Endothelial cell of umbilical vein (primary cell): ENCODE measurements around the gene TNIK. TPM values are rescaled to one million over a fixed set of nuclear protein-coding genes. Genes with fewer than 3 reads are reported as not detected.
A peak's percentile ranks its signal among the peaks of the same experiment; 100 is the strongest.

Experiments
- BruUV-seq: library from RNA; stranded (reverse); fragments of 400-500 nt; replicated peaks from 2 replicates; lab custom pipeline; 2021; lab: Mats Ljungman, UMichigan
- CTCF ChIA-PET: fragments of 300-600, 350-600 bp; sonication (Branson Sonifier 250); formaldehyde crosslinking; loops from one replicate; lab custom pipeline; 2021; ENCODE audit warnings: antibody characterized with exemption, inconsistent platforms; lab: Charles Lee
- POLR2A ChIA-PET: fragments of 300-600, 350-600 bp; sonication (Branson Sonifier 250); formaldehyde crosslinking; loops from one replicate; lab custom pipeline; 2021; ENCODE audit warnings: antibody characterized with exemption, inconsistent platforms; lab: Charles Lee
- DNase-seq: peaks from one replicate; pipeline ENCODE4 v3.0.0-alpha.2; 2011; ENCODE audit warnings: low read depth, low spot score
- FAIRE-seq: peaks from 2 replicates; lab custom pipeline; 2011; peaks lifted over from hg19 to GRCh38; lab: Jason Lieb, UNC
- H2AFZ ChIP-seq: 2 replicates; pipeline ENCODE4 v1.6.0; 2012; ENCODE audit warnings: low read depth, low read length, control low read depth, inconsistent platforms
- H3K27ac ChIP-seq: 2 replicates; pipeline ENCODE4 v1.5.1; 2011; ENCODE audit warnings: low read depth, mild to moderate bottlenecking, control low read depth, low read length, moderate library complexity; ENCODE audit not compliant: insufficient read depth
- H3K27me3 ChIP-seq, 2 experiments: 2 replicates each; pipeline versions ENCODE4 v1.6.0 to v1.6.1; 2011; ENCODE audit warnings: low read length in 2 of 2, mixed read lengths in 1 of 2; ENCODE audit not compliant: control insufficient read depth in 2 of 2, insufficient read depth in 2 of 2
- H3K36me3 ChIP-seq, 2 experiments: 2 replicates in 1 of 2; 3 replicates in 1 of 2; pipeline ENCODE4 v1.5.1; 2011; ENCODE audit warnings: low read length in 2 of 2, mild to moderate bottlenecking in 1 of 2, moderate library complexity in 1 of 2; ENCODE audit not compliant: control insufficient read depth in 2 of 2, insufficient read depth in 2 of 2; ENCODE audit errors: extremely low read depth in 1 of 2
- H3K4me1 ChIP-seq: 3 replicates; pipeline ENCODE4 v1.5.1; 2011; ENCODE audit warnings: mild to moderate bottlenecking, low read length; ENCODE audit not compliant: control insufficient read depth, insufficient read depth; ENCODE audit errors: extremely low read depth
- H3K4me2 ChIP-seq: 2 replicates; pipeline ENCODE4 v1.6.1; 2011; ENCODE audit warnings: low read length, control low read depth, mixed read lengths; ENCODE audit not compliant: insufficient read depth
- H3K4me3 ChIP-seq, 3 experiments: fragments of 200-600 bp in 1 of 3; sonication (generic), shearing (Covaris generic) in 1 of 3; replicated peaks in 1 of 3; 2 replicates each; pipeline ENCODE4 v1.5.1; 2011 to 2016; ENCODE audit warnings: control low read depth in 3 of 3, low read length in 3 of 3, mild to moderate bottlenecking in 2 of 3, inconsistent platforms in 1 of 3, low read depth in 1 of 3, moderate library complexity in 1 of 3; ENCODE audit not compliant: insufficient read depth in 1 of 3
- H3K79me2 ChIP-seq: 2 replicates; pipeline ENCODE4 v1.6.0; 2012; ENCODE audit warnings: low read length, inconsistent platforms; ENCODE audit not compliant: control insufficient read depth, insufficient read depth
- H3K9ac ChIP-seq: replicated peaks from 2 replicates; pipeline ENCODE3; 2011; ENCODE audit warnings: low read length, control low read depth; ENCODE audit not compliant: insufficient read depth; ENCODE audit errors: extremely low read depth
- H3K9me1 ChIP-seq: replicated peaks from 3 replicates; pipeline ENCODE4 v1.6.0; 2011; ENCODE audit warnings: mild to moderate bottlenecking, low read length; ENCODE audit not compliant: control insufficient read depth, insufficient read depth; ENCODE audit errors: extremely low read depth
- H3K9me3 ChIP-seq: replicated peaks from 2 replicates; pipeline ENCODE4 v1.5.1; 2012; ENCODE audit warnings: low read length, inconsistent platforms; ENCODE audit not compliant: control insufficient read depth, insufficient read depth
- H4K20me1 ChIP-seq: replicated peaks from 2 replicates; pipeline ENCODE3; 2011; ENCODE audit warnings: mild to moderate bottlenecking, low read length; ENCODE audit not compliant: control insufficient read depth, insufficient read depth; ENCODE audit errors: extremely low read depth
- EZH2 ChIP-seq: IDR thresholded peaks from 2 replicates; pipeline ENCODE4 v1.6.1; 2012; ENCODE audit warnings: borderline replicate concordance, low read depth, mild to moderate bottlenecking, moderate library complexity, low read length, inconsistent platforms; ENCODE audit not compliant: severe bottlenecking
- FOS ChIP-seq: IDR thresholded peaks from 2 replicates; pipeline ENCODE4 v1.6.1; 2011; ENCODE audit warnings: mild to moderate bottlenecking, low read length, moderate library complexity, borderline replicate concordance; ENCODE audit not compliant: insufficient read depth
- GATA2 ChIP-seq: IDR thresholded peaks from 2 replicates; pipeline ENCODE4 v1.7.0; 2011; ENCODE audit warnings: low read depth, mild to moderate bottlenecking, moderate library complexity, mixed read lengths, low read length; ENCODE audit not compliant: insufficient read length, insufficient read depth
- JUN ChIP-seq: IDR thresholded peaks from 2 replicates; pipeline ENCODE4 v1.6.1; 2011; ENCODE audit warnings: borderline replicate concordance, low read depth; ENCODE audit not compliant: insufficient read length, insufficient read depth
- MYC ChIP-seq: IDR thresholded peaks from one replicate; pipeline ENCODE4 v1.6.1; 2011; ENCODE audit warnings: mild to moderate bottlenecking, low read depth, low read length
- POLR2A ChIP-seq: IDR thresholded peaks from 2 replicates; pipeline ENCODE4 v1.6.1; 2012; ENCODE audit warnings: low read depth, mild to moderate bottlenecking, control low read depth, low read length
- POLR2AphosphoS5 ChIP-seq: IDR thresholded peaks from 2 replicates; pipeline ENCODE4 v1.6.1; 2012; ENCODE audit warnings: low read depth, mild to moderate bottlenecking, control low read depth, low read length, moderate library complexity; ENCODE audit not compliant: insufficient read depth
- dilution Hi-C: fragments of 300-500 bp; cut with MboI; formaldehyde crosslinking; loops from one replicate; pipeline ENCODE4 v1.15.0; 2019; ENCODE audit warnings: low sequenced_read_pairs; ENCODE audit not compliant: extremely low pct_ligation_motif_present
- intact Hi-C: fragments of 100-400 bp; cut with micrococcal nuclease; formaldehyde crosslinking; loops from one replicate; pipeline ENCODE4 v1.10.0; 2022
- polyA plus RNA-seq, 4 experiments: library from polyadenylated mRNA; depleted of rRNA in 3 of 4; stranded (reverse) in 3 of 4; unstranded in 1 of 4; fragments of >200 nt; gene quantifications; 2 replicates each; pipeline versions ENCODE4 v1.2.1 to v1.2.3, GENCODE V29; 2011 to 2012; ENCODE audit warnings: missing spikeins in 1 of 4
- total RNA-seq: library from RNA; stranded (reverse); gene quantifications from 2 replicates; pipeline ENCODE4 v1.2.3, GENCODE V29; 2021
- TF ChIP-seq, protein P1 (sequence below): IDR thresholded peaks from 2 replicates; pipeline ENCODE4 v1.6.1; 2011; ENCODE audit not compliant: insufficient read depth, insufficient read length
- TF ChIP-seq, protein P2 (sequence below), 2 donors: IDR thresholded peaks; 1 replicate in 1 of 2; 2 replicates in 1 of 2; pipeline ENCODE4 v1.5.1; 2011; ENCODE audit warnings: low read length in 2 of 2, mild to moderate bottlenecking in 2 of 2, moderate library complexity in 2 of 2, control low read depth in 1 of 2, inconsistent platforms in 1 of 2, low read depth in 1 of 2; ENCODE audit not compliant: insufficient read depth in 1 of 2; ENCODE audit errors: extremely low read depth in 1 of 2

Gene TNIK
- total and polyA plus RNA-seq, 2 donors (not counting 3 experiments of a cell fraction or from before 2014, with no cell fraction given) = 10.9 to 39.7 TPM

- peak overlapping the region; percentile 19 for H2AFZ ChIP-seq
- ChIA-PET CTCF (interaction anchor here (0.6 to 1.7 kb wide), 7 partner anchors 11 to 197 kb away, joined by 3 to 8 read pairs (median 3); no protein-coding TSS in a partner anchor), POLR2A (no interaction called here)
- no TSS peak for BruUV-seq
- no peaks in the 10 kb centered on the region for H3K27me3 ChIP-seq
- peaks cover 7 to 8% of the 10 kb centered on the region in 2 experiments for H3K36me3 ChIP-seq
- TF ChIP-seq, protein P1, sequence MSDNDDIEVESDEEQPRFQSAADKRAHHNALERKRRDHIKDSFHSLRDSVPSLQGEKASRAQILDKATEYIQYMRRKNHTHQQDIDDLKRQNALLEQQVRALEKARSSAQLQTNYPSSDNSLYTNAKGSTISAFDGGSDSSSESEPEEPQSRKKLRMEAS = no peak
- TF ChIP-seq FOS (no peak), GATA2 (no peak), MYC (no peak), POLR2A (no peak), JUN (no peak), POLR2AphosphoS5 (no peak), EZH2 (no peak)
- TF ChIP-seq, protein P2, sequence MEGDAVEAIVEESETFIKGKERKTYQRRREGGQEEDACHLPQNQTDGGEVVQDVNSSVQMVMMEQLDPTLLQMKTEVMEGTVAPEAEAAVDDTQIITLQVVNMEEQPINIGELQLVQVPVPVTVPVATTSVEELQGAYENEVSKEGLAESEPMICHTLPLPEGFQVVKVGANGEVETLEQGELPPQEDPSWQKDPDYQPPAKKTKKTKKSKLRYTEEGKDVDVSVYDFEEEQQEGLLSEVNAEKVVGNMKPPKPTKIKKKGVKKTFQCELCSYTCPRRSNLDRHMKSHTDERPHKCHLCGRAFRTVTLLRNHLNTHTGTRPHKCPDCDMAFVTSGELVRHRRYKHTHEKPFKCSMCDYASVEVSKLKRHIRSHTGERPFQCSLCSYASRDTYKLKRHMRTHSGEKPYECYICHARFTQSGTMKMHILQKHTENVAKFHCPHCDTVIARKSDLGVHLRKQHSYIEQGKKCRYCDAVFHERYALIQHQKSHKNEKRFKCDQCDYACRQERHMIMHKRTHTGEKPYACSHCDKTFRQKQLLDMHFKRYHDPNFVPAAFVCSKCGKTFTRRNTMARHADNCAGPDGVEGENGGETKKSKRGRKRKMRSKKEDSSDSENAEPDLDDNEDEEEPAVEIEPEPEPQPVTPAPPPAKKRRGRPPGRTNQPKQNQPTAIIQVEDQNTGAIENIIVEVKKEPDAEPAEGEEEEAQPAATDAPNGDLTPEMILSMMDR (IDR thresholded peaks at IDR 0.05; ENCODE audit: extremely low read depth in 1 of 2, insufficient read depth in 1 of 2, low read depth in 1 of 2, low read length in 2 of 2) = no peak
- no peaks in the 10 kb centered on the region for H3K9me1 ChIP-seq
- no peaks in the 10 kb centered on the region for H3K79me2 ChIP-seq
- H3K9me3 ChIP-seq = no peaks in the 10 kb centered on the region
- H4K20me1 ChIP-seq = no peaks in the 10 kb centered on the region
- dilution Hi-C loops = no loop called here
- FAIRE-seq = no peak
- intact Hi-C loops = no loop called here
- no peak overlapping the region for H3K27ac ChIP-seq
- no peak overlapping the region for H3K4me3 ChIP-seq
- no peak overlapping the region for H3K9ac ChIP-seq
- H3K4me2 ChIP-seq = peak overlapping the region; percentile 25
- peak; percentile 19 for DNase-seq
- H3K4me1 ChIP-seq = peaks cover 10% of the 10 kb centered on the region
Observed at GRCh38 chr3:171122240-171122639, 338.0 kb downstream of the TNIK start.
